CMK (cell line): Measurements from ENCODE around the gene ANO9.

Experiments
- DNase-seq: peaks from one replicate; pipeline ENCODE4 v3.0.0-alpha.2; 2010; ENCODE audit warnings: low read depth

The ANO9 gene

GRCh38 chr11:368414-369335, 73.1 kb downstream of the ANO9 start:
- DNase-seq = no peak

- DNase-seq = no peak
Measured at GRCh38 chr11:367956-368413, 73.8 kb downstream of the ANO9 start.
